Astrocyte of the spinal cord (primary cell): Measurements from ENCODE around the gene CFAP58.
A peak's percentile ranks its signal among the peaks of the same experiment; 100 is the strongest.

ENCODE experiments used
- DNase-seq: peaks from one replicate; pipeline ENCODE4 v3.0.0; 2011; ENCODE audit warnings: low read depth, low spot score
- H3K4me3 ChIP-seq: 2 replicates; pipeline ENCODE4 v1.5.1; 2011; ENCODE audit warnings: low read depth, mild to moderate bottlenecking, low read length, moderate library complexity
- in situ Hi-C: cut with HindIII; loops from 2 replicates; pipeline ENCODE4 v1.10.0; 2017; ENCODE audit warnings: low sequenced_read_pairs
- TF ChIP-seq, protein P1 (sequence below): IDR thresholded peaks from 2 replicates; pipeline ENCODE4 v1.5.1; 2012; ENCODE audit warnings: low read depth, mild to moderate bottlenecking, low read length, inconsistent platforms

Gene CFAP58

DNA sequence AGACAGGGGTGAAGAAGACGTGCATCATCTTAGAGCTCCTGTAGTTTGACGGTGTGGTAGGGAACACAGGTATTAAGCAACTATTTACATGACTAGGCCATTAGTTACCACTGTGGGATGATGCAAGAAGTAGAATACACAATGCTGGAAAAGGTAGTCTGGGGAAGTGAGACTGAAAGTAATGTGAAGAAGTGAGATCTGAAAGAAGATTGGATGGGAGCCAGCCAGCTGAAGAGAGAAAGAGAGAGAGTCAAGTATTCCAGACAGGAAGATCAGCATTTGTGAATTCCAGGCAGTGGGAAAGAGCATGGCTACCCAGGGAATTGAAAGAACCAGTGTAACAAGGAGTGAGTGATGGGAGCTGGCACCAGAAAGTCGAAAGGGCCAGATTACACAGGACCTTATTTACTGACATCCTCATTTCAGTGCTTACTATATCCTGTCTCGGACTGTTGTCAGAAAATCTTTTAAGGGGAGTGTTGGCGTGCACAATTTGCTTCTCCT lies 4.0 kb upstream of the CFAP58 start:
- TF ChIP-seq, protein P1, sequence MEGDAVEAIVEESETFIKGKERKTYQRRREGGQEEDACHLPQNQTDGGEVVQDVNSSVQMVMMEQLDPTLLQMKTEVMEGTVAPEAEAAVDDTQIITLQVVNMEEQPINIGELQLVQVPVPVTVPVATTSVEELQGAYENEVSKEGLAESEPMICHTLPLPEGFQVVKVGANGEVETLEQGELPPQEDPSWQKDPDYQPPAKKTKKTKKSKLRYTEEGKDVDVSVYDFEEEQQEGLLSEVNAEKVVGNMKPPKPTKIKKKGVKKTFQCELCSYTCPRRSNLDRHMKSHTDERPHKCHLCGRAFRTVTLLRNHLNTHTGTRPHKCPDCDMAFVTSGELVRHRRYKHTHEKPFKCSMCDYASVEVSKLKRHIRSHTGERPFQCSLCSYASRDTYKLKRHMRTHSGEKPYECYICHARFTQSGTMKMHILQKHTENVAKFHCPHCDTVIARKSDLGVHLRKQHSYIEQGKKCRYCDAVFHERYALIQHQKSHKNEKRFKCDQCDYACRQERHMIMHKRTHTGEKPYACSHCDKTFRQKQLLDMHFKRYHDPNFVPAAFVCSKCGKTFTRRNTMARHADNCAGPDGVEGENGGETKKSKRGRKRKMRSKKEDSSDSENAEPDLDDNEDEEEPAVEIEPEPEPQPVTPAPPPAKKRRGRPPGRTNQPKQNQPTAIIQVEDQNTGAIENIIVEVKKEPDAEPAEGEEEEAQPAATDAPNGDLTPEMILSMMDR: no peak
- peak; percentile 60 for DNase-seq
- no peak overlapping the region for H3K4me3 ChIP-seq
- in situ Hi-C loops: no loop called here

DNA sequence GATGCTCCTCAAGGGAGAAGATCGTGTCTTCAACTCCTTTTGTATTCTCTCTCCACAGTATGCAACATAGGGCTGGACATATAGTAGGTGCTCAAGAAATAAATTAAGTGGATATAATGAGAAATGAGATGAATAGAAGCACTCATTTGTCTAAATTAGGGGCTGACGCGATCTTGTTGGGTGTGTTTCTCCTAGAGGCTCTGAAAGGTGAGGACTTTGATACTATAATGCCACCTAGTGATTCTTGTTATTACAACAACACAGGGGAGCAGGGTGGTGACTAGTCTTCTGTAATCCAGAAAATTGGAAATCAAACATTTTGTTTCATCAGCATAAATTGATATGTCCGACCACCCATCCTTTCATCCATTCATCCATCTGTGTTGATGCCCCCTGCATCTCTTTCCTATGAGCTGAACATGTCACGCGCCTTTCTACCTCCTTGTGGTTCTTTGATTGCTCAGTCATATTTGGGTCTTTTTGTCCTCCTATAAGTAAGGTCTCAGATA lies 3.5 kb upstream of the CFAP58 start:
- TF ChIP-seq, protein P1: peak; percentile 56
- H3K4me3 ChIP-seq: no peak overlapping the region
- in situ Hi-C loops: no loop called here
- peak; percentile 78 for DNase-seq

DNA sequence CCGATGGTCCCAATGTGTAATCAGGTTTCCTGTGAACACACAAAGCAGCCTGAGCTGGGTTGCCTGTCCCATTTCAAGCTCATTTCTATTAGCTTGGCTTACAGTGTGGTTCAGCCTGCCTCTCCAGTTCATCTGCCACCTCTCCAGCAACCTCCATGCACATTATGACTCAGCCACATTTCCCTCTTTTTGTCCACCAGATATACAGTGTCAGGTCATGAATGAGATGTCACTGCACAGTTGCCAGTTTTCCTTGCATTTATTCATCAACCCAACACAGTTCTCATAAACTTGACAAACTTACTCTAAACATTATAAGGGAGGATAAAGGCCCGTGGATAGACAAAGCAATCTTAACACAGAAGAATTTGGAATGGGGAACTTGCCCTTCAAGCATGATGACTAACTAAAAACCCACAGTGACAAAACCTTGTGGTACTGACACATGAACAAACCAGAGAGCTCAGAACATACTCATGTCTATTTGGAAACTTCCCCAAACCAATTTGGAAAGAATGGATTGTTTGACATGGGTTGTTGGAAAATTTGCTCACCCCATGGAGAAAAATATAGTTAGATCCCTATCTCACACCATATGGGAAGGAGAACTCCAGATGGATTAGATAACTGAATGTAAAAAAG lies 2.5 kb upstream of the CFAP58 start:
- in situ Hi-C loops: no loop called here
- no peak overlapping the region for H3K4me3 ChIP-seq
- TF ChIP-seq, protein P1: no peak
- DNase-seq: peak; percentile 58

DNA sequence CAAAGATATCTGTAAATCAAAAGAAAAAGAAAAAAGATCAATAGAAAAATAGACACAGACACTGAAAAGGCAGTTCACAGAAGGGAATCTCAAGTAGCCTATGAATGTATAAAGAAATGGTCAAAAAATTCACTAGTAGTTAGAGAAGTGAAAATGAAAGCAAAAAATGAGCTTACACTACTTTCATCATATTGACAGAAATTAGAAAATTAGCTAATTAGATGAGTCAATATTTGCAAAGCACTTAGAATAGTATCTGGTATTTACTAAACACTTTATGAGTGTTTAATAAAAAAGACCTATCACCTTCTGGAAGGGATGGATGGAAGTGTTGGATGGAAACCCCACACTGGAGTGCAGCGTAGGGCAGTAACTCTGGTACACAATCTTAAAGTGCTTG lies 1.7 kb upstream of the CFAP58 start:
- DNase-seq: no peak
- TF ChIP-seq, protein P1: no peak
- no peak overlapping the region for H3K4me3 ChIP-seq
- in situ Hi-C loops: no loop called here

DNA sequence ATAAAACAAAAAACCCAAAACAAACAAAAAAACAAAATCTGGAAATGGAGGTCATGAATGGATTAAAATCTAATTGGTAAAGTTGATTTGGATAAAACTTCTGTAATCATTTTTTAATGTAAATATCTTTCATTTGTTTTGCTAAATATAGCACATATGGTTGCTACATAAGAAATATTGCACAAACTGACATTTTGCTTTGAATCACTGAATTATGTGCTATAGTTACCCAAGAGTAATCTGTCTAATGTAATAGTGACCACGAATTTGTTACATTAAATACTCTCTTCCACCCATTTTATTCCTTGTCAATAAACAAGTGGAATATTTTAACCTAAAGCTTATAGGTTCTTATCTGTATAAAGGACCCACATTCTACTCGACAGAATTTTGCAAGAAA lies 6.2 kb downstream of the CFAP58 start:
- DNase-seq: no peak
- H3K4me3 ChIP-seq: no peak overlapping the region
- TF ChIP-seq, protein P1: no peak
- in situ Hi-C loops: no loop called here

DNA sequence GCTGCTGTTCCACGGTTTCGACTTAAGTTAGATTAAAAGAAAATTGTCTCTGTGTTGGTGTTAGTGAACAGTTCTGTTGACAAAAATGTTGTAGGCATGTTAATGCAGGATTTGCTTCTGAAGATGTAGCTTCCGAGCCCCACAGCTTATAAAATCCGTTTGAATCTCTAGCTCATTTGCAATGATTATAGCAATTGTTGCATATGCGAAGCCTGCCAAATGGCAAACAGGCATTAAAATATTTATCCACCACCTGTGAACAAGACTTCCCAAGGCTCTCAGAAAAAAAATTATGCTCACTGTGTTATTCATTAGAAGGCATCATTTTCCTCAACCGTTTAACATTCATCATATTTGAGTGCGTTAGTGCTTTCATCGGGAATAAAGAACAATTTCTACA lies 14.3 kb downstream of the CFAP58 start:
- in situ Hi-C loops: no loop called here
- H3K4me3 ChIP-seq: no peak overlapping the region
- no peak for DNase-seq
- TF ChIP-seq, protein P1: no peak
